ENCODE data around the gene MAP3K21.

DNA sequence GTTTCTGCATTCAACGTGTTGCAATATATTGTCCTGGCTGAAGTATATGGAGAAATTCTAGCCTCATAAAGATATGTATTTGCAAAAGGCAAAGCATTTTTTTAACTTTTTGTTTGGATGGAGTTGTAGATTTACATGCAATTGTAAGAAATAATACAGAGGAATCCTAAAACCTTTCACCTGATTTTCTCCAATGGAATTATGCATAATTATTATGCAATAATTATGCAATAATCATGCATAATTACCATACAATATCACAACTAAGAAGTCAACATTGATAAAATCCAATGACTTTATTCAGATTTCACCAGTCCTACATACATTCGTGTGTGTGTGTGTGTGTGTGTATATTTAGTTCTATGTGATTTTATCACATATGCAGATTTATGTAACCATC lies 7.5 kb upstream of the MAP3K21 start:
- TF ChIP-seq, protein P1, sequence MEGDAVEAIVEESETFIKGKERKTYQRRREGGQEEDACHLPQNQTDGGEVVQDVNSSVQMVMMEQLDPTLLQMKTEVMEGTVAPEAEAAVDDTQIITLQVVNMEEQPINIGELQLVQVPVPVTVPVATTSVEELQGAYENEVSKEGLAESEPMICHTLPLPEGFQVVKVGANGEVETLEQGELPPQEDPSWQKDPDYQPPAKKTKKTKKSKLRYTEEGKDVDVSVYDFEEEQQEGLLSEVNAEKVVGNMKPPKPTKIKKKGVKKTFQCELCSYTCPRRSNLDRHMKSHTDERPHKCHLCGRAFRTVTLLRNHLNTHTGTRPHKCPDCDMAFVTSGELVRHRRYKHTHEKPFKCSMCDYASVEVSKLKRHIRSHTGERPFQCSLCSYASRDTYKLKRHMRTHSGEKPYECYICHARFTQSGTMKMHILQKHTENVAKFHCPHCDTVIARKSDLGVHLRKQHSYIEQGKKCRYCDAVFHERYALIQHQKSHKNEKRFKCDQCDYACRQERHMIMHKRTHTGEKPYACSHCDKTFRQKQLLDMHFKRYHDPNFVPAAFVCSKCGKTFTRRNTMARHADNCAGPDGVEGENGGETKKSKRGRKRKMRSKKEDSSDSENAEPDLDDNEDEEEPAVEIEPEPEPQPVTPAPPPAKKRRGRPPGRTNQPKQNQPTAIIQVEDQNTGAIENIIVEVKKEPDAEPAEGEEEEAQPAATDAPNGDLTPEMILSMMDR (IDR thresholded peaks at IDR 0.05): no peak
- no peak for TF ChIP-seq POLR2A (IDR thresholded peaks at IDR 0.05)

Measured in uterus (tissue), 2 donors.